Spleen (tissue), 11 donors: Measurements from ENCODE around the gene DSC1. TPM values are rescaled to one million over a fixed set of nuclear protein-coding genes. Genes with fewer than 3 reads are reported as not detected.

Source experiments
- DNase-seq: peaks from one replicate; pipeline ENCODE4 v3.0.0-alpha.2; 2020
- H3K27ac ChIP-seq, 8 donors: fragments of 200-600 bp; sonication (generic) in 7 of 8; 1 replicate in 4 of 8; 2 replicates in 4 of 8; pipeline versions ENCODE4 v1.5.0 to v1.8.0; 2016 to 2021; ENCODE audit warnings: inconsistent platforms in 4 of 8, mild to moderate bottlenecking in 4 of 8, moderate library complexity in 1 of 8
- H3K27me3 ChIP-seq, 7 donors: fragments of 200-600 bp; sonication (generic) in 6 of 7; replicated peaks in 1 of 7; 1 replicate in 4 of 7; 2 replicates in 3 of 7; pipeline versions ENCODE4 v1.5.0 to v1.8.0; 2016 to 2021; ENCODE audit warnings: inconsistent platforms in 3 of 7, mild to moderate bottlenecking in 1 of 7
- H3K36me3 ChIP-seq, 6 donors: fragments of 200-600 bp; sonication (generic) in 5 of 6; 1 replicate in 4 of 6; 2 replicates in 2 of 6; pipeline versions ENCODE4 v1.5.0 to v1.8.0; 2016 to 2021; ENCODE audit warnings: inconsistent platforms in 2 of 6
- H3K4me1 ChIP-seq, 6 donors: fragments of 200-600 bp; sonication (generic) in 5 of 6; 1 replicate in 3 of 6; 2 replicates in 3 of 6; pipeline versions ENCODE4 v1.5.0 to v1.8.0; 2016 to 2021; ENCODE audit warnings: inconsistent platforms in 3 of 6
- H3K4me3 ChIP-seq, 8 donors: fragments of 200-600 bp; sonication (generic) in 7 of 8; 1 replicate in 4 of 8; 2 replicates in 4 of 8; pipeline versions ENCODE4 v1.5.0 to v1.8.0; 2016 to 2021; ENCODE audit warnings: inconsistent platforms in 4 of 8, mild to moderate bottlenecking in 4 of 8, moderate library complexity in 2 of 8
- H3K9me3 ChIP-seq, 8 donors: fragments of 200-600 bp; sonication (generic) in 7 of 8; 1 replicate in 4 of 8; 2 replicates in 4 of 8; pipeline versions ENCODE4 v1.5.0 to v1.8.0; 2016 to 2021; ENCODE audit warnings: inconsistent platforms in 4 of 8
- POLR2A ChIP-seq, 3 donors: fragments of 450-650 bp; IDR thresholded peaks; one replicate each; pipeline ENCODE4 v1.5.1; 2017; ENCODE audit warnings: antibody characterized with exemption in 3 of 3, mild to moderate bottlenecking in 1 of 3
- POLR2AphosphoS5 ChIP-seq, 3 donors: sonication (generic); formaldehyde crosslinking; IDR thresholded peaks; one replicate each; pipeline ENCODE4 v1.5.1; 2017; ENCODE audit warnings: antibody characterized with exemption in 3 of 3
- WGBS, 5 donors: extraction: QIAGEN DNeasy Blood & Tissue Kit in 3 of 5; methylation state at CpG; one replicate each; pipeline versions ENCODE4 v1.1.5 to v1.1.7; 2013 to 2018; 5-methylcytosine and 5-hydroxymethylcytosine counted together
- intact Hi-C: fragments of 100-400 bp; cut with DNase I; formaldehyde crosslinking; loops from one replicate; pipeline ENCODE4 v1.15.0; 2023; ENCODE audit warnings: low total_unique reads
- polyA plus RNA-seq, 3 donors: library from polyadenylated mRNA; stranded (reverse); fragments of 200-250 nt; gene quantifications; one replicate each; pipeline ENCODE4 v1.2.1, GENCODE V29; 2013
- total RNA-seq, 7 donors: library from RNA; depleted of rRNA in 3 of 7; stranded (reverse); fragments of >200 nt in 3 of 7; fragmentation: NEBNext Ultra II Directional in 4 of 7; extraction: Animal tissue kit (Norgen Biotek cat#: 25700) in 4 of 7; gene quantifications; one replicate each; pipeline versions ENCODE4 v1.1.0 to v1.2.1, GENCODE V29; 2016 to 2021
- TF ChIP-seq, protein P1 (sequence below), 11 experiments: fragments of 200-600 bp in 7 of 11; fragments of 450-650 bp in 4 of 11; sonication (generic) in 4 of 11; IDR thresholded peaks in 8 of 11; conservative IDR thresholded peaks in 3 of 11; 1 replicate in 7 of 11; 2 replicates in 4 of 11; pipeline versions ENCODE4 v1.4.0 to v1.8.0; 2016 to 2021; ENCODE audit warnings: antibody characterized with exemption in 11 of 11, inconsistent platforms in 4 of 11, mild to moderate bottlenecking in 1 of 11
- donor health status: healthy with polysubstance abuse.
- donor health status: DM: no; HTN: no; CAD: no; lungs with moderate emphysema.
- donor health status: DM: no; HTN: no; CAD: no.
- donor health status: Bipolar disorder and iron deficiency.
- donor health status: healthy.
- donor health status: DM: no; HTN: no; CAD: no.
- donor health status: DM: yes; HTN: yes; CAD: no.

Gene DSC1
- total and polyA plus RNA-seq, 10 donors = 0.11 to 0.27 (median 0.23) TPM; not detected in 7

DNA sequence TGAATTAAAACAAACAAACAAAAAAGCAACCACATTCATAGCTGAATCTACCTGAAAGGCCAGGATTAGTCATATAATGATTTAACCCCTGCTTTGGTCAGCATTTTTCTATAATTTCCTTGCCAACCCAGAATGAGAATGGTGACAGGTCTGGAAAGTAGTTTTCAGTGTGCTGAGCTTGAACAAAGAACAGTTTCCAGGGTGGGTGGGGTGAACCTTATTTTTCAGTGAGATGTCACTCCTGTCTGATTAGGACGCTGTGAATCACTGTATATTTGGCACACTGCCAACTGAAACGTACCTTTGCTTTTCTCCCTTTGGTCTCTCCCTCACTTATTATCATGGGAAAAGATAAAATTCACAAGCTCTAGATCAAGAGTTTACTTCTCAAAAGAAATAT lies 35.0 kb upstream of the DSC1 start:
- DNase-seq = no peak
- Histone ChIP-seq H3K4me3 (no peak overlapping the region), H3K27ac (no peak overlapping the region), H3K27me3 (no peaks in the 10 kb centered on the region), H3K9me3 (peaks cover 0 to 3% (median 0%) of the 10 kb centered on the region in 8 donors), H3K36me3 (no peaks in the 10 kb centered on the region), H3K4me1 (no peaks in the 10 kb centered on the region)
- intact Hi-C loops = no loop called here
- 44 to 63% (median 57%) methylated on average over 2 of the region's 2 CpGs for WGBS, 5 donors
- TF ChIP-seq POLR2A (IDR thresholded peaks at IDR 0.05) (no peak), POLR2AphosphoS5 (IDR thresholded peaks at IDR 0.05) (no peak)
- TF ChIP-seq, protein P1, sequence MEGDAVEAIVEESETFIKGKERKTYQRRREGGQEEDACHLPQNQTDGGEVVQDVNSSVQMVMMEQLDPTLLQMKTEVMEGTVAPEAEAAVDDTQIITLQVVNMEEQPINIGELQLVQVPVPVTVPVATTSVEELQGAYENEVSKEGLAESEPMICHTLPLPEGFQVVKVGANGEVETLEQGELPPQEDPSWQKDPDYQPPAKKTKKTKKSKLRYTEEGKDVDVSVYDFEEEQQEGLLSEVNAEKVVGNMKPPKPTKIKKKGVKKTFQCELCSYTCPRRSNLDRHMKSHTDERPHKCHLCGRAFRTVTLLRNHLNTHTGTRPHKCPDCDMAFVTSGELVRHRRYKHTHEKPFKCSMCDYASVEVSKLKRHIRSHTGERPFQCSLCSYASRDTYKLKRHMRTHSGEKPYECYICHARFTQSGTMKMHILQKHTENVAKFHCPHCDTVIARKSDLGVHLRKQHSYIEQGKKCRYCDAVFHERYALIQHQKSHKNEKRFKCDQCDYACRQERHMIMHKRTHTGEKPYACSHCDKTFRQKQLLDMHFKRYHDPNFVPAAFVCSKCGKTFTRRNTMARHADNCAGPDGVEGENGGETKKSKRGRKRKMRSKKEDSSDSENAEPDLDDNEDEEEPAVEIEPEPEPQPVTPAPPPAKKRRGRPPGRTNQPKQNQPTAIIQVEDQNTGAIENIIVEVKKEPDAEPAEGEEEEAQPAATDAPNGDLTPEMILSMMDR (IDR thresholded peaks at IDR 0.05 in 8 of 11, conservative IDR thresholded peaks at IDR 0.05 in 3 of 11) = no peak

DNA sequence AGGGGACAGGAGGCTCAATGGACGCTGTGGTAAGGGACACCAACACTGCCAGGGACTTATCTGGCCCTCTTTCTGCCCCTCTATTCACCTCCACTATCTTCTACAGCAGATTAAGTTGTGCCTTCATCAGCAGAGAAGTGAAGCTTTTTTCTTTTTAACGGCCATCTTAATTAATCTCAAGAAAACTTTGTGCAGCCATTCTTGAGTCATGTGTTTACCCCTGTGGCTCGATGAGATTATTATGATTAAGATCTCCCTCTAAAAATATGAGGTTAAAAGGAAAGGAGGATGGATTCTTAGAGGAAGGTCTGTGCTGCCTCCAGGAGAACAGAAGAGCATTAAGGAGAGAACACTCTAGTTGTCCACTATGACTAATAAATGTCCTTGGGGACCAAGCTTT lies 32.4 kb upstream of the DSC1 start:
- Histone ChIP-seq H3K4me1 (no peaks in the 10 kb centered on the region), H3K27ac (no peak overlapping the region), H3K4me3 (no peak overlapping the region), H3K27me3 (no peaks in the 10 kb centered on the region), H3K36me3 (no peaks in the 10 kb centered on the region), H3K9me3 (peaks cover 0 to 3% (median 0%) of the 10 kb centered on the region in 8 donors)
- intact Hi-C loops = no loop called here
- 76 to 88% (median 81%) methylated on average over 3 of the region's 3 CpGs for whole genome bisulfite sequencing, 5 donors
- DNase-seq = no peak
- TF ChIP-seq POLR2A (IDR thresholded peaks at IDR 0.05) (no peak), POLR2AphosphoS5 (IDR thresholded peaks at IDR 0.05) (no peak)
- TF ChIP-seq, protein P1 (IDR thresholded peaks at IDR 0.05 in 8 of 11, conservative IDR thresholded peaks at IDR 0.05 in 3 of 11) = no peak

DNA sequence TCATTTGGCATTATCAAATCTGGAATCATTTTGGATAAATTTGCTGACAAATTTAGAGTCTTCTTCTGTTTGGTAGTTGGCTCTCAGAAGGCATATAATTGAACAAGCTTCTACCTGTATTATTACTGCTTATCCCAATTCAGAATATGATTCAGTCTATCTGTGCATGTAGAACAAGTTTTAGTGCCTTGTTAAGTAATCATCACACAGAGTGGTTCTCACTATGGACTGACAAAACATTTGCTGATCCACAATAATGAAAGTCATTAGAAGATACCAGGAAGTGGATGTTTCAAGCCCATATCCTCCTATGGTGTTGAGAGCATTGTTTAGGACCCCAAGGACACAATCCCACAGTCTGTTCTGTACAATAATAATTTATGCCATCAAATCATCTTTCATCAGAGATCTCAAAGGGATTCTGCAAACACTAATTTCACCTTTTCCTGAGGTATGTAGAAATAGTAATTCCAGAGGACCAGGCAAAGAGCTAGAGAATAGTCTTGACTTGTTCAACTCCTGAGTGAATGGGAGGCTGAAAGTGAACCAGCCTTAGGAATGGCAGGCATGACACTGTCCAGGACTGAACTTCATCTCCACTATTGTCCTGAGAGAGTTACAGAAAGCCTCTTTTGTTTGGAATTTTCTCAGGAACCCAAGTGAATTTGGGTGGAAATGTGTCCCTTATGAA lies 29.6 kb upstream of the DSC1 start:
- no peak for DNase-seq
- intact Hi-C loops = no loop called here
- H3K4me1 ChIP-seq = no peaks in the 10 kb centered on the region

DNA sequence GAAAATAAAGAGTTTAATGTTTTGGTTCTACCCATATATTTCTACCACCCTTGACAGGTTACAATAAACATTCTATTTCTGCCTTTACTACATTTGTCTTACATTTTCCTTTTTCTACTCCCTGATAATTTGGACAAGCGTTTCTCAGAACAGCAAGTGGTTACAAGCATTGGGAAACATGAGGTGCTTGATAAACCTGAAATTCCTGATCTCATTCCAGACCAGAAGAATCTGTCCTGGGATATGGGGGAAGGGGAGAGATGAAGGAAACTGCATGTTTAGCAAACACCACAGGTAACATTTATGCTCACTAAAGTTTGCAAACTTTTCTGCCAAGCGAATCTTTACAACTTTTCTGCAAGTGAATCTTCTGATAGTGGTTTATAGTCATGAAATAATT lies 28.3 kb upstream of the DSC1 start:
- WGBS, 5 donors = 80 to 94% (median 84%) methylated on average over 2 of the region's 2 CpGs
- Histone ChIP-seq H3K27ac (no peak overlapping the region), H3K4me1 (no peaks in the 10 kb centered on the region), H3K36me3 (no peaks in the 10 kb centered on the region), H3K27me3 (no peaks in the 10 kb centered on the region), H3K4me3 (no peak overlapping the region), H3K9me3 (peaks cover 0 to 1% (median 0%) of the 10 kb centered on the region in 8 donors)
- TF ChIP-seq POLR2AphosphoS5 (IDR thresholded peaks at IDR 0.05) (no peak), POLR2A (IDR thresholded peaks at IDR 0.05) (no peak)
- TF ChIP-seq, protein P1 (IDR thresholded peaks at IDR 0.05 in 8 of 11, conservative IDR thresholded peaks at IDR 0.05 in 3 of 11) = no peak
- intact Hi-C loops = no loop called here
- DNase-seq = no peak

More for the DNA sequence above, 29.6 kb upstream of the DSC1 start:
- no peaks in the 10 kb centered on the region for H3K36me3 ChIP-seq
- peaks cover 0 to 3% (median 0%) of the 10 kb centered on the region in 8 donors for H3K9me3 ChIP-seq
- no peak overlapping the region for H3K4me3 ChIP-seq
- TF ChIP-seq POLR2A (IDR thresholded peaks at IDR 0.05) (no peak), POLR2AphosphoS5 (IDR thresholded peaks at IDR 0.05) (no peak)
- TF ChIP-seq, protein P1 (IDR thresholded peaks at IDR 0.05 in 8 of 11, conservative IDR thresholded peaks at IDR 0.05 in 3 of 11) = no peak
- H3K27me3 ChIP-seq = no peaks in the 10 kb centered on the region
- no peak overlapping the region for H3K27ac ChIP-seq
